Hypothalamus (tissue), 51 donors: Measurements from ENCODE around the gene SPACA7.
"Not testable (repeated sequence)": the region's sequence is repeated elsewhere in the genome, so short reads cannot be mapped to it uniquely, and the experiment has no call there.

ENCODE experiments used
- DNase-seq, 51 donors: peaks; one replicate each; lab custom pipeline; 2025; lab: John Stamatoyannopoulos, UW

Gene SPACA7

DNA sequence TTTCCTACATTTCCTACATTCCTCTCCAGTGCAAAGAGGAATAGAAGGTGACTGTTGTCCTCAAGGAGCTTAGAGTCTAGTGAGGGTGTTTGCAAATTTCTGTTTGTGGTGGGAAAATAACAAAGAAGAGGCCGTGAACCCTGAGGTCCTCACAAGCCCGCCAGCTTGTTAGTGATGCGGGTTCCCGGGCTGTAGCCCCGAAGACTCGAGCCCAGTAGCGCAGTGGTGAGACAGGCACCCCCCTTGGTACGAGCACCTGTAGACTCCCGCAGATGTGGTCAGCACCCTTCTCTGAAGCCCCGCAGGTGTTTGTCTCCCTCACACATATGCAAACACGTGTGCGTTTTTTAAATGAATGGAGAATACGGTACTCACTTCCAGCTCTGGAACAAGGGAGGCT, 26.5 kb upstream of the SPACA7 start:
- DNase-seq, result no peak

DNA sequence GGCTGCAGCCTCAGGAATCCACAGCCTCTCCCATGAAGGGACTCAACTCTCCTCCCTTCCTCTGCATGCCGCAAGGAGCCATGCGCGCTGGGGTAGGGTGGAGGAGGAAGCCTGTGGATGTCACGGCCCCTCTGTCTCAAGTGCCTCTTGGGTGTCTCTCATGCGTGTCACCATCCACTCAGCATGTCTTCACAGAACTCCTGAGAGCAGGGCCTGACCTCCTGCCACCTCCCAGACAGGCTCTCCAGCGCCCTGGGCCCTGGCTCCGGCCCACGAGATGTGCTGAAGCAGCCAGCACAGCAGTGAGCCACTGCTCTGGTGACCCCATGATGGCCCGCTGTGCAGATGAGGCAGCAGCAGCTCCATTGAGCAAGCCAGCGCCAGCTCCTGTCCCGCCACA, 25.9 kb upstream of the SPACA7 start:
- no peak for DNase-seq

DNA sequence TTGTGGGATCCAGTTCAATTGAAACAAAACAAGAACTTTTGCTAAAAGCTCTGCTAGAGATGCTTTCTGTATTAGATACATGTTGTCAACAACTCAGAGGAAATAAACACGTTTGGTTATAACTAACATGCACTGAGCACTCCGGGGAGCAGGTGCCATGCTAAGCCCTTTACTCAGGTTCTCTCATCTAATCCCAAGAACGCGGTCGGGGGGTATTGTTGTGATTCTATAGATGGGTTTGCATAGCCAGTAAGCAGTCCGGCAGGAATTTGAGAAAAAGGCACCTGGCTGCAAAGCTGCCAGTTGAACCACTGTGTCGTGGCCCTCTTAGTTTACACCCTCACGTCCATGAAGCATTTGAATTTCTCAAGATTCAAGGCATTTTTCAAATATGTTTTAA, 24.3 kb upstream of the SPACA7 start:
- no peak for DNase-seq

DNA sequence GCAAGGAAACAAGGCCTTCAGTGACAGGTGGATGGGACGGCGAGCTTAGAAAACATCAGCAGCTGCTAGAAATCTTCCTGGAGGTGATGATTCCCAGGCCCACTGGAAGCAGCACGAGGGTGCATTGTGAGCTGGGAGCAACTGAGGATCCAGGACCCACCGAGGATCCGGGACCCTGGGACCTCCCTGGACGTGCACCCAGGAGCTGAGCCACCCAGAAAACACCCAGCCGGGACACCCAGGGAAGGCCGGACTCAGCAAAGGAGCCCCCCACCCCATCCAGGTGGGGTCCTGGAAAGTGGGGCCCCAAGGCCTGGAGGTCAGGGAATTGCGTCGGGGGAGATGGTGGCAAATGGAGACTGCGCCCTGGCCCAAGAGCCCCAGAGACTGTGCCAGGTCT, 22.3 kb upstream of the SPACA7 start:
- DNase-seq, result no peak

DNA sequence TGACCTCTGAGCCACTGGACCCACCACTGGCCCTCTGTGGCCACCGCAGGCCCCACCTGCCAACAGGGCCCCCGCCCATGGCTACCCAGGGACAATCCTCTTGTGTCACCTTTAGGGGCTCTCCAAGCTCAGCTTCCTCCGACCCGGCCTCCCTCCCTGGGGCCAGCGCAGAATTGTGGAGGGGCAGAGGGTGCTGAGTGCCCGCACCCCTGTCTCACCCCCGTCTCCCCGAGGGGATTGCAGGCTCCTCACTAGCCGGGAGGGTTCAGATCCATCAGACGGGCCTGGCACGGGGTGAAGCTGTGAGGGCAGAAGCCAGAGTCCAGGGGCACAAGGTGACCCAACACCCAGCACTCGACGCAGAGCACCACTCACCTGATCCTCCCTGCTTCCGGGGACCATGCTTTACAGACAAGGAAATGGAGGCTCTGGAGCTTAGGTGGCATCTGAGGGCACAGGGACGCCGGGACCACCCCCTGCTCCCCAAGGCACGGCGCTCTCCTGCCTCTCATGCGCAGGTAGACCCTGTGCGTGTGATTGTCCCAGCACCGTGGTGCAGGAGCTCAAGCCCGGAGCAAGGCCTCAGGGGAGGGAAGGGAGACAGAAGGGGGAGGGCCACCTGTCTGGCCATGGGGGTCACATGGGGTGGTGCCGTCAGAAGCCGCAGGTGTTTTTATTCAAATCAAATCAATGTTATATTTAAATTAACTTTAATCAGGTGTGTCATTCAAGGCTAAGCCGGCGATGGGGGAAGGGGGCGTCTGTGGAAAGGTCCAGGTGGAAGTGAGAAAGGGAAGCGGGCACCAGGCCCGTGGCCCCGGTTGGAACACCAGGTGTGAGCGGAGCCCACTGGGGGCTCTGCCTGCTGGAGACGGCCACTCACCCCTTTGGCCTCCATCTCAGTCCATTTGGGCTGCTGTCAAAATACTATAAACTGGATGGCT, 21.6 kb upstream of the SPACA7 start:
- DNase-seq, result no peak

DNA sequence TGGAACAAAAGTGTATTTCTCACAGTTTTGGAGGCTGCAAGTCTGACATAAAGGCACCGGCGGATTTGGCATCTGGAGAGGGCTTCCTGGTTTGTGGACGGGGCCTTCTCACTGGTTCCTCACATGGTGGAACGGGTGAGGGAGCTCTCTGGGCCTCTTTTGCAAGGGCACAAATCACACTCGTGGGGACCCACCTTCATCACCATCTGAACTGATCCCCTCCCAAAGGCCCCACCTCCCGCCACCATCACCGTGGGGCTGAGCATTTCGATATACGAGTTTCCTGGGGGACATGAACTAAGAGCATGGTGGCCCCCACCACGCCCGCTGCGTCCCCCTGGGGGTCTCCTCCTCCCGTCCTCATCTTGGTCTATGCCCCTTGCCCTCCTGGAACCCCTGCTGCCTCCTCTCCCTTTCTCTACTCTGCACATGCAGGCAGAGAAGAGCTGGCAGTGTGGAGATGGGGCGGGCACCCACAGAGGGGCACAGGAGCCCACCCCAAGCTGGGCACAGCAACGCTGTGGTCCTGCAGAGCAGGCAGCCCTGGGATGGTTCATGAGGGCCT, 20.8 kb upstream of the SPACA7 start:
- no peak for DNase-seq

DNA sequence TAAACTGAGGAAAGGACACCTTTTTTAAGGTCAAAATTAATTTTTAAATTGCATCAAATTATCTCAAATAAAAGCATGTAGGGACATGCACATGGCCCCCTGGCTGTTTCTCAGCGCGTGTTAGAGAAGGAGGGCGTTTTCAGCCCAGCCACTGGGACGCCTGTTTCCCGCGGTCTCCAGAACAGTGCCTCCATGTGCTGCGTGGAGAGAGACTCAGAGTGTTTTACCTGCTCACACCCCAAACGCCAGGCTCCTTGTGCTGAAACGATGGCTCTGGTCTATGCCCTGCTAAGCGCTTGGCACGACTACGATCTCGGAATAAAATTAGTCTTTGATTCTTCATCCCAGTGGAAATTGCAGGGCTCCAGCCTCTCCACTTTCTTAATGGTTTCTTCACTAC, 20.0 kb upstream of the SPACA7 start:
- DNase-seq, result no peak

DNA sequence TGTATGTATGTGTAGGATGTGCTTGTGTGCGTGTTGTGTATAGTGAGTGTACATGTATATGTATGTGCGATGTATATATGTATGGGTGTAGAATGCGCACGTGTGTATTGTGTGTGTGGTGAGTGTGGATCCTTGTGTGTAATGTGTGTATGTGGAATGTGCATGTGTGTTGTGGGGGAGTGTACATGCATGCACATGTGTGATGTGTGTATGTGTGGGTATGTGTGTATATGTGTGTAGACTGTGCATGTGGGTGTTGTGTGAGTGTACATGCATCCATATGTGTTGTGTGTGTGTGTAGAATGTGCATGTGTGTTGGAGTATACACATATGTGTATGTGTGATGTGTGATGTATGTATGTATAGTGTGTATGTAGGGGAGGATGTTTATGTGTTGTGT, 18.0 kb upstream of the SPACA7 start:
- DNase-seq, result no peak

DNA sequence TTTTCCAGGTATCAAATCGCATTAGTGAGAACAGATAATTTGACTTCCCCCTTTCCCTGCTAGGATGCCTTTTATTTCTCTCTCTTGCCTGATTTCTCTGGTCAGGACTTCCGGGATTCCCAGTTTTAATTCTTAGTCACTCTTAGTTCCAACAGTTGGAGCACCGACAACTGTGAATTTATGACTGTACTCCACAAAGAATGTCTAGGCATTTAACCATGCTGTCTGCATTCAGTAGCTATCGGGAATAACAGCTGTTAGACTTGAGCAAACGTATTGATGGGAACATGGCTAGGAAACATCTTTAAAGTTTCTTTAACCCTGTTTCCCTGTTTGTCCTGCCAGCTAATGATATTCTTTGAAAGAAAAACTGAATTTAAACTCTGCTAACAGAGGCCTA, 14.1 kb upstream of the SPACA7 start:
- no peak for DNase-seq

DNA sequence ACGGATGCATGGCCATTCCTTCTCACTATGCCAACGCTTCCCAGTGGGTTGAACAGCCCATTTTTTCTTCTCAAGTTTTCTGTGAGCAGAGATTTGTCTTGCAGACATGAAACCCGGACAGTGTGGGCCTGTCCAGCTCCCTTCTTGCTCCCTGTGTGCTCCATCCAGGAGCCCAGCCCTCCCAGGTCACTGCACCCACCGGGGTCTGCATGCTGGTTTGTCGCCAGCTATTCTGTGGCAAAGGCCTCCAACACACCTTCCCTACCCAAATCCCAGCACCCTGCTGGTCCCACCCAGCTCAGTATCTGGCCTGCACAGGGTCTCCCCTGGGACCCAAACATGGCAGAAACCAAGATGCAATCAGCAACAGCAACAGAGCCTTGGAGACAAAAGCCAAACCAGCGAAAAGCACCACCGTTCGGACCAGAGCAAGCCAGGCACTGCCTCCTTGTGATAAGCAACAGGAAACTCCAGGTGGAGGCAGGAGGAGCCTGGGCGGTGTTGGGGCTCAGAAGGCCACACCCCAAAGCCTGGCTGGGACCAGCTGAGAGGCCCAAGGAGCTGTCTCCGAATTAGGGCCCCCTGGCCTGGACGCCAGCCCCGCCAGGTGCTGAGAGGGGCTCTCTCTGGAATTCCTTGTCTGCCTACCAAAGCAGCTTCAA, 12.2 kb upstream of the SPACA7 start:
- no peak for DNase-seq

DNA sequence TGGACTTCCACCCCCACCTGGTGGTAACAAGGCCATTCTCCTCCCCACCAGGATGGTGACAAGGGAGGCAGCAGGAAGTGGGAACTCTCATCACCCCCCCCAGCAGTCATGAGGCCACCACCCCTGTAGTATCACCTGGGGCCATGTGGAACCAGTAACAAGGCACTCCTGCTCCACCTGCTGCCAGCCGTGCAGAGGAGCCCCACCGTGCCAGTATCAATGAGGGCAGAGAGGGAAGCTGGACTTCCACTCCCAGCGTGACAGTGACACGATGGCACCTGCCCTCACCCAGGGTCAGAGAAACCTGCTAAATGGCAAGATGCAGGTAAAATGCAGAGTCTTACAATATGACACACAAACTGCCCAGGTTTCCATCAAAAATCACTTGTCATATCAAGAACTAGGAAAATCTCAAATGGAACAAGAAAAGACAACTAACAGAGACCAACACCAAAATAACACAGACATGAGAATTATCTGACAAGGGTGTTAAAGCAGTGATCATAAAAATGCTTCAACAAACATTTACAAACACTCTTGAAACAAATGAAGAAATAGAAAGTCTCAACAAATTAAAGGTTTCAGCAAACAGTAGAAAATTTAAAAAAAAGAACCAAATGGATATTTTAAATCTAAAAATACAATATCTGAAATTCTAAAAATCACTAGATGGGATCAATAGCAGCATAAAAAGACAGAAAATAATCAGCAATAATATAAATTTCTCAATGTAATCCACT, 9.1 kb upstream of the SPACA7 start:
- DNase-seq, result no peak

DNA sequence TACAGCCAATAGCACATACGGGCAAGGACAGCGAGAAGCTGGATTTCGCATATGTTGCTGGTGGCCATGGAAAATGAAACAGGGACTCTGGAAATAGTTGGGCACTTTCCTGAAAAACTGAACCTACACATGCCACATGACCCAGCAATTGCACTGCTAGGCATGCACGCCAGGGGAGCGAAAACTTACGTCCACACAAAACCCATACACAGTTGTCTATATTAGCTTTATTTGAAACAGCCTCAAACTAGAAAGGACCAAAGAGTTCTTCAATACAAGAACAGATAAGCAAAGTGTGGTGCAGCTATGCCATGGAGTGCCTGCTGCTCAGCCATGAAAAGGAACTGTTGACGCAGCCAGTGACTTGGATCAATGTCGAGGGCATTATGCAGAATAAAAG, 7.3 kb upstream of the SPACA7 start:
- DNase-seq, result no peak

DNA sequence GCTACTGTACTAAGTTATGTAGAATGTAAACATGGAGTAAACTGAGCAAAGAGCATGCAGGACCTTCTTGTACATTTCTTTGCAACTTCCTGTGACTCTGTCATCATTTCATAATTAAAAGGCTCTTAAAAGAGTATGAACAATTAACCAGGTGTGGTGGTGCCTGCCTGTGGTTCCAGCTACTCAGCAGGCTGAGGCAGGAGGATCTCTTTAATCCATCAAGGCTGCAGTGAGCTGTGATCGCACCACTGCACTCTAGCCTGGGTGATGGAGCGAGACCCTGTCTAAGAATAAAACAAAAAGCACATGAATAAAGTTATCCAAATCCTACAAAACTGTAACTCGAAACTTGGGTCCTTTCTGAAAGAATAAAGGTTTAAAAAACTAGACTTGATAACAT, 5.8 kb upstream of the SPACA7 start:
- no peak for DNase-seq

DNA sequence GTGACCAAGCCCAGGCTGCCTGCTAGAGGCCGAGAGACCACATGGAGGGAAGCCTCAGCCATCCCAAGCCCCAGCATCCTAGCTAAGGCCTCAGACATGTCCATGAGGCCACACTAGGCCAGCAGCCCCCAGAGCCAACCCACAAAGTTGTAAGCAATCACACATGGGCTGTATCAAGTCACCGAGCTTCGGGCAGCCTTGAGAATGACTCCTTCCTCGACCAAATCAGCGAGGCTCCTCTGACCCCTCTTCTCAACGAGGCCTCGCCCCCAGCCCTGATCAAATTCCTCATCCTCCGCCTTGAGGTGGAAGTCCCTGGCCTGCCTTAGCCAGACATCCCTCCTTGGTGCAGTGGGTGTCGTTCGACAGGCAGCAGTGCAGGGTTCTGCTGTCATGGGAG, 1.9 kb upstream of the SPACA7 start:
- no peak for DNase-seq

DNA sequence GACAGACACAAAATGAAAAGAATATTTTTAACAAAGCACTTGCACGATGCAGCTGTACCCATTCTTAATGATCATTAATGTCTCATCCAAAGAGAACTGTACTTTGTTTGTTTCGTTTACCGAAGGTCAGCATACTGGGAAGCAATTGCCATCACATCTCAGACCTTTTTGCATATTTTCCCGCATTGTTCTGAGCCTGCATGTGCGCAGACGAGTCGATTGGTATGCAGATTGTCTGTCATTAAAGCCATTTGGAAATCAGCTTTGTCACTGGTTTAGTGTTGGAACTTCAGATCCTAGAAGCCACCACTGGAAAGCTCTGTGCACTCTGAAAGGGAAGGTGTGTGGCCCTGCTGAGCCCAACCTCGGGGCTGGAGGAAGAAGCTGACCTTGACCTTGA, 15.6 kb downstream of the SPACA7 start:
- no peak for DNase-seq

DNA sequence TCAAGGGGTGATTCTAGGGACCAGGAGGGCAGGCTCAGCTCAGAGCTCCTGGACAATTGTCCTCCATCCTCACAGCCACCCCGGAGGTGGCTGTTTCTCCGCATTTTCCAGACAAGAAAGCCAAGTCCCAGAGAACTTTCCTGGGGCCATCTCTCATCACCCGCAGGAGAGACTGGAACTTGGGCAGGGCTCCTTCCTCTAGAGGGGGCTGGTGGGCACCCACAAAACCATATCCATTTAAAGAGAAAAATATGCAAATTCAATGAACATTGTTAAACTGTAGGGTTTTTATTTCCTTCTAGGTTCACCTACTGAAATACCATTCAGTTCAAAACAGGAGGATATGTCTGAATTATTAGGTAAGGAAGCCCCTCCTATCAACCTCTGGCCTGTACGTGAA, 16.6 kb downstream of the SPACA7 start:
- no peak for DNase-seq

DNA sequence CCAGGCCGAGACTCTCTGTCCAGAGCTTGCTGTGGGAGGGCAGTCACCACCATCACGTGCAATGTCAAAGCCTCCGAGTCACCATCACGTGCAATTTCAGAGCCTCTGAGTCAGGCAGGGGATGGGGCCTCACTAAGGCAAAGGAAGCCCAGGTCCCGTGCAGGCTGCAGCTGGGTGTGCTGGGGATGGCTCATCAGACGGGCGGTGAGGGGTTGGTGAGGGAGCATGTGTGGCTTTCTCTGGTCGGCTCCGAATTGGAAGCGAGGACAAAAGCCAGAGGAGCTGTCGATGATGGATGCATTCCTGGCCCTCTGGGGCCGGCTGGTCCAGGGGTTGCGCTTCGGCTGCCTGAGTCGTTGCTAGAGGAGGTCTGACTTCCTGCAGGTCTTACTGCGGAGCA, 18.9 kb downstream of the SPACA7 start:
- DNase-seq, result not testable (repeated sequence)

DNA sequence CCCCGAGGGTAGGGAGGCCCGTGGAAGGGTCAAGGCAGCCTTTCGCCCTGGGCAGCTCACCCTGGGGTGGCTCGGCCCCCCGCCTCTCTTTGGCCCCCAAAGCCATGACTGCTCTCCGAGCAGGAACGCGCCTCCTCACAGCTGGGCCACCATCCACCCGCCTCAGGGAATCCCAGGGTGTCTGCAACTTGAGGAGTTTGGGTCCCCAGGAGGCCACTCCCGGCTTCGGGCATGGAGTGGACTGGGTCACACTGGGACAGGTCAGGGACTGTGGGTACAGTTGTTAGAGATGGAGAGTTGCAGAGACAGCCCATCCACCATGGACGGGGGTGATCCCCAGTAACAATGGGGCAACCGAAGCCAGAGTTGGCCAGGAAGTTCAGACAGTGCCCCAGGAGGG, 19.8 kb downstream of the SPACA7 start:
- DNase-seq, result not testable (repeated sequence)

DNA sequence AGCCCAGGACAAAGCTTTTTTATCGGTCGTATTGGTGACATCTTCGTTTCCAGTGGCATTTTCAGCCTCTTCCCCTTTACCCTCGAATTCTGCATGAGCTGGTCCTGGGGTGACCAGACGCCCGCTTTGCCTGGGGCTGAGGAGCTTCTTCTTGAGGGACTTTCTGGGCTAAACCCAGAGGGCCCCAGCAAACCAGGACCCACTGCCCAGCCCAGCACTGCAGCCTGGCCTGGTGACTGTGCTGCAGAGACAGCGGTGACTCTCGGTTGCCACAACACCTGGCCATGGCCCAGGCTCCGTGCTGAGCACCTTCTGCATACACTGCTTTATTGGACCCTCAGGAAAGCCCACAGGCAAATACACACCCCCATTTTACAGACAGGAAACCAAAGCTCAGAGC, 21.0 kb downstream of the SPACA7 start:
- no peak for DNase-seq

DNA sequence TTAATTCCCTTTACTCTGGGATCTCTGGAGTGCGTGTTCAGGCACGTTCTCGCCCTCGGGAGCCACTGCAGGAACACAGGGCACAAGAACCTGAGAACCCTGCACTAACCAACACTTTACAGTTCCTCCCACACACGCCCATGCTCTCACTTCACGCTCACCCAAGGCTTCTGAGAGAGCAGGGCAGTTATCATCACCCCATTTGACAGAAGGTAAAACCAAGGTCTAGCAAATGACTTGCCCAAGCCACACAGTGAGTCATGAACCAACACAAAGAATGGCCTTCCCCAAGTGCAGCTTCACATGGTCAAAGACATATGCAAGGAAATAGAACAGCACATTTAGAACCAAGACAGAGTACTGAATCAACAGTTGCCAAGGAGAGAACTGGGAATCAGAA, 22.2 kb downstream of the SPACA7 start:
- DNase-seq, result not testable (repeated sequence)

DNA sequence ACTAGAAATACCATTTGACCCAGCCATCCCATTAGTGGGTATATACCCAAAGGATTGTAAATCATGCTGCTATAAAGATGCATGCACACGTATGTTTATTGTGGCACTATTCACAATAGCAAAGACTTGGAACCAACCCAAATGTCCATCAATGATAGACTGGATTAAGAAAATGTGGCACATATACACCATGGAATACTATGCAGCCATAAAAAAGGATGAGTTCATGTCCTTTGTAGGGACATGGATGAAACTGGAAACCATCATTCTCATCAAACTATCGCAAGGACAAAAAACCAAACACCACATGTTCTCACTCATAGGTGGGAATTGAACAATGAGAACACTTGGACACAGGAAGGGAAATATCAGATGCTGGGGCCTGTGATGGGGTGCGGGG, 33.7 kb downstream of the SPACA7 start:
- not testable (repeated sequence) for DNase-seq
